Anterior cingulate cortex (tissue), 58 donors: ENCODE measurements around the gene CTAGE6.
"Not testable (repeated sequence)": the region's sequence is repeated elsewhere in the genome, so short reads cannot be mapped to it uniquely, and the experiment has no call there.

Source experiments
- DNase-seq, 58 donors: peaks; one replicate each; lab custom pipeline; 2025; lab: John Stamatoyannopoulos, UW

The CTAGE6 gene, protein sequence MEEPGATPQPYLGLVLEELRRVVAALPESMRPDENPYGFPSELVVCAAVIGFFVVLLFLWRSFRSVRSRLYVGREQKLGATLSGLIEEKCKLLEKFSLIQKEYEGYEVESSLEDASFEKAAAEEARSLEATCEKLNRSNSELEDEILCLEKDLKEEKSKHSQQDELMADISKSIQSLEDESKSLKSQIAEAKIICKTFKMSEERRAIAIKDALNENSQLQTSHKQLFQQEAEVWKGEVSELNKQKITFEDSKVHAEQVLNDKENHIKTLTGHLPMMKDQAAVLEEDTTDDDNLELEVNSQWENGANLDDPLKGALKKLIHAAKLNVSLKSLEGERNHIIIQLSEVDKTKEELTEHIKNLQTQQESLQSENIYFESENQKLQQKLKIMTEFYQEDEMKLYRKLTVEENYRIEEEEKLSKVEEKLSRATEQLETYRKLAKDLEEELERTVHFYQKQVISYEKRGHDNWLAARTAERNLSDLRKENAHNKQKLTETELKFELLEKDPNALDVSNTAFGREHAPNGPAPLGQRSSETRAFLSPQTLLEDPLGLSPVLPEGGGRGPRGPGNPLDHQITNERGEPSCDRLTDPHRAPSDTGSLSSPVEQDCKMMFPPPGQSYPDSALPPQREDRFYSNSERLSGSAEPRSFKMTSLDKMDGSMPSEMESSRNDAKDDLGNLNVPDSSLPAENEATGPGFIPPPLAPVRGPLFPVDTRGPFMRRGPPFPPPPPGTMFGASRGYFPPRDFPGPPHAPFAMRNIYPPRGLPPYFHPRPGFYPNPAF

DNA sequence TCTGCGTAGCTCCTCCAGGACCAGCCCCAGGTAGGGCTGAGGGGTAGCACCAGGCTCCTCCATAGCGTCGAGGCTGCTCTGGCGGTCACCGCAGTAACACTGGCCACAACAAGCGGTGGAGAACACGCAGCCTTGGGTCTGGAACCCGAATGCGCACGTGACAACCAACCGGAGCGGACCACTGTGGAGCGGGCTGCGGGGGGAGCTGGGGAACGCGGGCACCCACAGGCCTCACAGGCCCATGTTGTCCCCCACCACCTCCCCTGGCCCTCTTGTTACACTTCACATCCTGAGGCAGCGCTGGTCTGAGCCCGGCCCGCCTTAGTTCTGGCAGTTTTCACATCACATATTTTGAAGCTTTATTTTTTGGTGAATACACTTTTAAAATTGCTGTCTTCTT lies at the start of gene CTAGE6:
TSS of gene CTAGE6 (minus strand) at position 101 of the 400 bp plus-strand sequence. CDS start at position 63, 38 bp downstream.
- DNase-seq: not testable (repeated sequence)

- not testable (repeated sequence) for DNase-seq
These were observed 49.2 kb upstream of the CTAGE6 start for GRCh38 chr7:143806664-143807071.

- DNase-seq: not testable (repeated sequence)
These were observed 40.4 kb upstream of the CTAGE6 start for GRCh38 chr7:143797896-143798290.

- DNase-seq: not testable (repeated sequence)
These were observed 39.8 kb upstream of the CTAGE6 start for GRCh38 chr7:143797119-143797895.

GRCh38 chr7:143795653-143796052 lies 38.2 kb upstream of the CTAGE6 start:
- DNase-seq: not testable (repeated sequence)

- DNase-seq: not testable (repeated sequence)
These were observed 35.1 kb upstream of the CTAGE6 start for GRCh38 chr7:143792633-143793032.

DNA sequence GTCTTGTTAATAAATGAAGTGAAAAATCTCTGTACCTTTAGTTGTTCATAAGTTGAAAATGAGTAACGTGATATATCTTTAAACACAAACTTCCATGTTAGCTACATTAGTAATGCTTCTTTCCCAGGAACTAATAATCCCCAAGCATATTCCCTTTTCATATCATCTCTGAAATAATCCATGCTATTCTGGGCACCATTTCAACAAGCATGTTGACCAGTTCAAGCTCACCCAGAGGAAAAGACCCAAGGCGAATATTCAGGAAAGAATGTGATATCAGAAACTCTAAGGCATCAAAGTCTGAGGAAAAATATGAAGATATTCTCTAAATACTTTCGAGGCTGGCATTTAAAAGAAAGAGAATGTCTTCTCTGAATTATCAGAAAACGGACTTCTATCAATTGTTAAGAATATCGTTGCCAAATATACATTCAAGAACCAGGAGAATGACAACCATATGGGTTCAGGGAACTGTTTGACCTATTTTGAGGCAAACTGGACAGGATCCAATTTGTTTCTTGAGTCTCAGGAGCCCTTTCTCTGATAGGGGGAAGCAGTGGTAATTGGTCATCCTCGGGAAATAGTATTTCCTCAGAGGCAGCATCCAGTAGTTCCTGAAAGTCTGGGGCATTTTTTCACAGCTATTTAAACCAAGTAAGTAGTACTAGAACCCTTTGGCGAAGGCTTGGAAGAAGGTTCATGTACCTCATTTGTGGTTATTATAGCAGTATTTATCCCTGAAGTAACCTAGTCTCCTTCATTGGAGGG lies 28.1 kb upstream of the CTAGE6 start:
- not testable (repeated sequence) for DNase-seq

GRCh38 chr7:143779591-143779990 lies 22.1 kb upstream of the CTAGE6 start:
- not testable (repeated sequence) for DNase-seq

DNA sequence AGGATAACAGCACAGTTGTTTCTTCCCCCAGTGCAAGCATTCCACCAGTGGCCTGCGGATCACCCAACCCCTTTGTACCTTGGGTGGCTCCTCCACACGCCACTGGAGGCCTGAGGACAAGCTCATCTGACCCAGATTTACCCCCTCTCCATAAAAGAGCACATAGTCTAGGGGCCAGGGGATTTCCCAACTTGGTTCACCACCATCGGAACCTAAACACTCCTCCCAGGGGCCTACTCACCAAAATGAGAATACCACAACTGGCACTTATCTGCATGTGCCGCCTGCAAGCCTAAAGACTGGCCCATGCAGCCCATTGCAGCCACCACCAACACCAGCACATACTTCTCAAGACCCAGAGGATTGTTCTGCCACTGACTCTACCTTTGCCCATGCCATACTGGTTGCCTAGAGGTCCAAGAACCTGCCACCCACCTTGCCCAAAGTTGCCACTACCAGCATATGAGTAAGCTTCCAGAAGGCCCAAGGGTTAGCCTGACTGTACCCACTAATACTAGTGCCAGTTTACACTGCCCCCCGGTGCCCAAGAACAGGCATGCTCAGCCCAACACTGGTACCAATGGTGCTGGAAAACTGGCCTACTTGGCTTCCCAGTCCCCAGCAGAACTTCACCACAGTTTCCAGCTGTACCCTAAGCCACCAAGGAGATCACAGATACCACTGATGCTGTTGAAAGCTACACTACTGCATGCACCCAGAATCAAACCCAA lies 15.4 kb upstream of the CTAGE6 start:
- not testable (repeated sequence) for DNase-seq

DNA sequence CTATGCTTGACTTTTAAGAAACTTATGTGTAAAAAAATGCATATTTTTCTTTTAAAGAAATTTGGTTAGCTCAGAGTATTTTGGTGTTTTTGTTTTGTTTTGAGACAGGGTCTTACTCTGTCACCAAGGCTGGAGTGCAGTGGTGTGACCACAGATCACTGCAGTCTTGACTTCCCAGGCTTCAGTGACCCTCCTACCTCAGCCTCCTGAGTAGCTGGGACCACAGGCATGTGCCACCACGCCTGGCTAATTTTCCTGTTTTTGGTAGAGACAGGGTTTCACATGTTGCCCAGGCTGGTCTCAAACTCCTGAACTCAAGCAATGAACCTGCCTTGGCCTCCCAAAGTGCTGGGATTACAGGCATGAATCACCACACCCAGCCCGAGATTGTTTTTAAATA lies 10.0 kb upstream of the CTAGE6 start:
- not testable (repeated sequence) for DNase-seq

- not testable (repeated sequence) for DNase-seq
These were observed 8.2 kb upstream of the CTAGE6 start for GRCh38 chr7:143765678-143766077.

DNA sequence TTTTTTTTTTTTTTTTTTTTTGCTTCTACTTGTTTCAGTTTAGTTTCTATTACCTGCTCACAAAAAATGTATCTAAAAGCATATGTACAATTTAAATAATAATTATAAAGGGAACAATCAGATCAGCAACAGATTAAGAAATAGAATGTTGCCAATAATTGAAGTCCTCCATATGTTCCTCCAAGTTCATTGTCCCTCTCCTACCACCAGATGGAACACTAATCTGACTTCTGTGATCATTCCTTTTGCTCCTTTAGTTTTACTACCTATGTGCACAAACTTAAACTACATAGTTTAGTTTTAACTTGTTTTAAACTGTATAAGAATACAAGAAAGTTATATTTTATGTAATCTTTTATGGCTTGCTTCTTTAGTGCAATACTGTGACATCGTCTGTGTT lies 5.6 kb upstream of the CTAGE6 start:
- not testable (repeated sequence) for DNase-seq

DNA sequence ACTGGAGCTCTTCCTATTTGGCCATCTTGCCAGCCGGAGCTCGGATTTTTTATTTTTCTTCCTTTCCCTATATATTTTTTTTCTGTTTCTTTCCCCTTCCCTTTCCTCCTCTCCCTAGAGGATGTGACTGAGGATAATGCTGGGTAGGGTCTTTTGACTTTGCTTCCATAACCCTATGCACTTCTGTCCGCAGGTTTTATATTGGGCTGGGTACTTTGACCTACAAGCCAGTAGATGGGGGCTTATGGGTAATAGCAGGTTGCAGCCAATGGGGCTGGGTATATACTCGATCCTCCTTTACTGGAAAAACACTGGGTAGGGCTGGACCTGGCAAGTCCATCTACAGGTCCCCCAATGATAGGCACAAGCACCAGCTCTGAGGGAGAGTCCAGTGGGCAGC lies 12.2 kb downstream of the CTAGE6 start:
- not testable (repeated sequence) for DNase-seq

GRCh38 chr7:143737037-143737819 lies 20.3 kb downstream of the CTAGE6 start:
- not testable (repeated sequence) for DNase-seq

GRCh38 chr7:143735962-143736361 lies 21.5 kb downstream of the CTAGE6 start:
- no peak for DNase-seq

DNA sequence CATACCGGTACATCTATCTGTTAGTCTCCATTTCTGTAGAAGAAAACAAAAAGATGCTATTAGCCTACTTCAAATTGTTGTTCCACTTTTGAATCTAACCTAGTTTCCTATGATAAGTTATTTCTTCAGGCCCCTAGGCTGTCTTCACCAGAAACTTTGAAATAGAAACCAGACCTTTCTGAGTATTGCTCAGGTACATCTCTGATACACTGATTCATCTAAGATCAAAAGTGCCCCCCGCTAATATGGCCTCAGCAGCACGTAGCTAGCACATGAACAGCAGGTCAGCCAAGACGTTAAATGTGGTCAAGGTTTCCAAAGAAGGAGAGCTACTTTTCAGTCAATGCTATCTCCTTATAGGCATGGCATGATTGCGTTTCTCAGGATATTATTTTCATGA lies 23.6 kb downstream of the CTAGE6 start:
- no peak for DNase-seq

GRCh38 chr7:143728333-143728862 lies 29.1 kb downstream of the CTAGE6 start:
- no peak for DNase-seq

GRCh38 chr7:143727561-143727960 lies 29.9 kb downstream of the CTAGE6 start:
- DNase-seq: not testable (repeated sequence)
